ENCODE data around the gene KIN.

DNA sequence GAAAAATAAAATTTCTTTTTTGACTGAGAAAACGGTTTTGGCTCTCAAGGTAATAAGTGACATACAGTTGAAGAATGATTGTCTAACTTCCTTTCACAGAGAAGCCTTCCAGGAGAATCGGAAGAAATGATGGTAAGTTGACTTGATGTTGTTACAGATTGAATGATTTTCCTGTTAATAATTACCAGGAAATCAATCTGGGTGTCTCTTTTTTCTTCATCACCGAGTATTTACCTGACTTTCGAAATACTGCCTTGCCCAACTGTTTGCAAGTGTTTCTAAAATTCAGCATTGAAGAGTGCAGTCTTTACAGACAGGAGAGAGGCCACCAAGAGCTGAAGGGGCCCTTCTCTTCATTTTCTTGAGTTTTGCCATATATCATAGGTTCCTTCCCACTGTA, 80.7 kb downstream of the KIN start:
- no peak for TF ChIP-seq MXI1 (IDR thresholded peaks at IDR 0.05; ENCODE audit: low read depth, low read length)
- TF ChIP-seq CTCF (IDR thresholded peaks at IDR 0.05): no peak
- TF ChIP-seq TAF1 (IDR thresholded peaks at IDR 0.05; ENCODE audit: borderline replicate concordance, low read depth, low read length): no peak
- TF ChIP-seq EZH2phosphoT487 (IDR thresholded peaks at IDR 0.05; ENCODE audit: borderline replicate concordance, low read depth): no peak
- TF ChIP-seq JUND (IDR thresholded peaks at IDR 0.05): no peak
- no peak for TF ChIP-seq POLR2AphosphoS5 (IDR thresholded peaks at IDR 0.05; ENCODE audit: low read depth, low read length)
- TF ChIP-seq FOSL2 (IDR thresholded peaks at IDR 0.05; ENCODE audit: borderline replicate concordance, low read depth): no peak

Data from SK-N-SH (cell line).